A172 (cell line): ENCODE results near the gene CHRNA1. TPM values are rescaled to one million over a fixed set of nuclear protein-coding genes. Genes with fewer than 3 reads are reported as not detected.

Experiments used
- DNase-seq: peaks from one replicate; pipeline ENCODE4 v3.0.0-alpha.2; 2015; ENCODE audit warnings: low spot score
- total RNA-seq: library from RNA; depleted of rRNA; stranded (reverse); fragments of >200 nt; shearing (Covaris generic); gene quantifications from 2 replicates; pipeline ENCODE4 v1.2.3, GENCODE V29; 2014

CHRNA1 gene
- total RNA-seq, 1 experiment from 2014 or later: not detected

DNA sequence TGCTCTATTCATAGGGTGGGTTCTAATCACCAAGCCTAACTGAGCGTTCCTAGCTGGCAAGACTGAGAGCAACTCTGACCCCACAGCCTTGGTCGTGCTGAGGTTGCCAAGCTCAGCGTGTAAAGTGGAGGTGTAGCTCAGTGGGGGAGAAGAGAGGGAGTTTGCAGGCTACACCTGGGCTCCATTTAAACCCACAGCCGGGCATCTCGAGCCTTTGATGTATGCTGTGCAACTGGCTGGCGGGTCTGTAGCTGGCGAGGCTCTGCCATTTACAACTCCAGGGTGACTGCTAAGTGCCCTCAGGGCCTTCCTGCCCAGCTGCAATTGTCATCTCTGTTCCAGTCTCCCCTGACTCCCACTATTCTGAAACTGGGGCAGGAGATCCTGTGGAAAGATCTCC lies 20.0 kb upstream of the CHRNA1 start:
- no peak for DNase-seq

DNA sequence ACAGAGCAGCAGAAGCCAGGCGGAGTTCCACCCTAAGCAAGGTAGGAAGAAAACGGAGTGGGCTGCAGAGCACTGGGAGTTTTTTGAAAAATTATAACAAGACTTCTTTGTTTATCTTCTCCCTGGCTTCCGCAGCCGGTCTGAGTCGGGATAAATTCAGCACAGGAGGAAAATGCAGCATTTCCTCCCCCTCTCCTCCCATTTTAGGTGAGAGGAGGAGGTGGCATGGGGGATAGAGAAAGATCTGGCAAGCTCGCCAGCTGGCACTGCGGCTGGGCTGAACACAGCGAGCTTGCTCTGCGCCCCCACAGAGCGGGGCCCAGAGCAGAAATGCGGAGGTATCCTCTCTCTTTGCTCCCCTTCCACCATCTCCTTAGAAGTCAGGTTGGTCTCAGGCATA lies 17.7 kb upstream of the CHRNA1 start:
- no peak for DNase-seq

DNA sequence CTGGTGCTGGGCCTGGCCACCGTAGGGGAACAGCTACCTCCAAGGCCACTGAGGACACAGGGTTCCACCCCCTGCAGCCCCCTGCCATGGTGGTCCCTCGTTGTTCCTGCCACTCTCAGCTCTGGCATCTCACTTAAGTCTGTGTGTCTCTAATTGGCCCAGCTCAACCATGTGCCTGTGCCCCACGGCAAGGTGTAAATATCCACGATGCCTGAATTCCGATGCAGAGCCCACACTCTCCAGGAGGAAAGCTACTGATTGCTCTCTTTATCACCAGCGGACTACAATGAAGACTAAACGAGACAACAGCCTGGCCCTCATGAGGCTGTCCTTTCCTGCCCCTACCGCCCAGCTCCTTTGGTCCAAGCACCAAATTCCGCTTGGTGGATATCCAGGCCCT lies 17.0 kb upstream of the CHRNA1 start:
- no peak for DNase-seq

GRCh38 chr2:174780856-174781255 lies 16.6 kb upstream of the CHRNA1 start:
- DNase-seq: no peak

- peak; percentile 27 for DNase-seq
Observed at GRCh38 chr2:174780191-174780840, 16.0 kb upstream of the CHRNA1 start.

DNA sequence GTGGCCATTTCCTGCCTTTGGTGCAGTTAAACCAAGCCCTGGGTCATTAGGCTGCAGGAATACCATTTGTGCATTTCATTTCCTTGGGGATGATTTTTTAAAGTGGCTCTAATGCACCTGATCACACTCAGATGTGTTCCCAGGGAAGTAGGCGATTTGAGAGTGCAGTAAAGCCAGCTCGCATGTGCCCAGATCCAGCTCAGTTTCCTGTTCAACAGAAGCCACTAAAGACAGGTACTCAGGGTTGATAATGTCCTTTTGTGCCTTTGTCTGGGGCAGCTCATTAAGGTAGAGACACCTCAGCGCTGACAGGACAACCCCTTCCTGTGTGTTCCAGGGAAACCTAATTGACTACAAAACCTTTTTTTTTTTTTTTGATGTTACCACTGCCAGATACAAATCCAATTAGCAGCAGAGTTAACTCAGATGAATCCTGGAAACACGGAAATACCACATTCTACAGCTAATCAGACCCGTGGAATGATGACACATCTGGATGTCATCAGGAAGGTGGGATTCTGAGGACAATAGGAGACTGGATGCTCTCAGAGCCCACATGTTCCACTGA lies 15.2 kb upstream of the CHRNA1 start:
- DNase-seq: peak; percentile 75

DNA sequence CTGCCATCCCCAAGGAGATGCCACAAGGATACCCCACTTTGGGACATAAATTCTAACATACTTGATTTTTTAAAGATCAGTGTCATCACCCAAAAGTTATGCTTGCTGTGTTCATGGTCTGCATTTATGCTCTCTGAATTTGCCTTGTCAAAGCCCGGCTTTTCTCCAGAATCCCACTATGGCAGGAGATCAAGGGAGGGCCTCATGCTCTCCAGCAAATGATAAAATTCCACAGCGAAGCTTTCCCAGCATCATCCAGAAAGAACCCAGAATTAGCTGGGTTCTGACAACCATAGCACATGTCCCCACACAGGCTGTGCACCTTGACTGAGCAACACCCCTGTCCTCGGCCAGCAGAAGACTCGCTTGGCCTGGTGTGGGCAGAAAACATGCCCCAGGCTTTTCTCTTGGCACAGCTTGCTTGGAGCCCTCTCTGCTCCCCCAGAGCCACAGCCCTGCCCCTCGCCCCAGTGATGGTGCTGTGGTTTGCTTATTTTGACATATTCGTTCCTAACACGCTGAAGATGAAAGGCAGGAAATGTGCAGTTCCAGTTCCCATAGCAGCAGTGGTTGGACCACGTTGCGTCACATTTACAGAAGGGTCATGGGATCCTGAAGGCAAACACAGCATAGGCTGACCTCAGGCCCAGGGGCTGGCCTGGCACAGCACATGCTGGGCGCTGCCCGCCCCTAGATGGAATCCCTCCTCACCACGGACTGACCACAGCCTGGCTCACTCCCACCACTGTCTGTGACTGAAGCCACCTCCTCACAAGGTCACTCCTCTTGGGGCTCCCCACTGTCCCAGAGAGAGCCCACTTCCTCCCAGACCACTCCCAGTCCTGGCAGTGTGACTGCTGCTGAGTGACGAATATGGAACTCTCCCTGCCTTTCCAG lies 14.1 kb upstream of the CHRNA1 start:
- peak; percentile 93 for DNase-seq

GRCh38 chr2:174777347-174778084 lies 13.2 kb upstream of the CHRNA1 start:
- no peak for DNase-seq

- no peak for DNase-seq
Observed at GRCh38 chr2:174776675-174777074, 12.4 kb upstream of the CHRNA1 start.

DNA sequence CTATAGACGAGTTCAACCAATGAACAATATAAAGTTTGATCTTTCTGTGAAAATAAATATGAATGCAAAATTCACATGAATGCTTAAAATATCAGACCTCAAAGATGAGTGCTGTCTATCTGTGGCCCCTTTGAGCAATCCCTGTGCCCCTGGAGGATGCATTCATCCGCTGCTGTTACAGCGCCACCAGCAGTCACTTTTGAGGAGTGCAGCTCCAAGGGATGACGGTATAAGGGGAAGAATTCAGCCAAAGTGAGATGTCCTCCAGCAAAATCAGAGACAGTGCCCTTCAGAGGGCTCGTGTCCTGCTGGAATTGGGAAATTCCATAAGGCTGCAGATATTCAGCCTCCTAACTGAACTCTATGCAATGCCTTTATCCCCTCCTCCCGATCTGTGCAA lies 12.0 kb upstream of the CHRNA1 start:
- no peak for DNase-seq

GRCh38 chr2:174775571-174775980 lies 11.3 kb upstream of the CHRNA1 start:
- peak; percentile 44 for DNase-seq

DNA sequence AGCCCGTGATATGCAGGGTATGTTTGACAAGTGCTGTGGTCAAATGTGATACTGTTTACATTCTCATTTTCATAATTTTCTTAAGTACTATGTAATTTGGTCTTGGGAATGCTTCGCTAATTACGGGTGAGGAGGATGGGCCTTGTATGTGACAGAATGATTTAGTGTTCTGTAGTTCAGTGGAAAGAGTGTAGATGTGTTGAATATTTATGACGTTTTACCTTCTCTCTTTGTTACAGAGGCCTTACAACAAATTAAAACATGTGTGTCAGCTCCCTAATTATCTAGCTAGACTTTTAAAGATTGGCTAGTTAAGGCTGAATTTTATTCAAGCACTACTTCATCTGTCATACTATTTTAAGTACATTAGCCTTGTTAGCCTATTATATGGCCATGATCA lies 10.6 kb upstream of the CHRNA1 start:
- DNase-seq: no peak

- no peak for DNase-seq
Observed at GRCh38 chr2:174773215-174773614, 8.9 kb upstream of the CHRNA1 start.

GRCh38 chr2:174772472-174772801 lies 8.2 kb upstream of the CHRNA1 start:
- DNase-seq: no peak

- DNase-seq: peak; percentile 81
Observed at GRCh38 chr2:174771631-174772471, 7.6 kb upstream of the CHRNA1 start.

DNA sequence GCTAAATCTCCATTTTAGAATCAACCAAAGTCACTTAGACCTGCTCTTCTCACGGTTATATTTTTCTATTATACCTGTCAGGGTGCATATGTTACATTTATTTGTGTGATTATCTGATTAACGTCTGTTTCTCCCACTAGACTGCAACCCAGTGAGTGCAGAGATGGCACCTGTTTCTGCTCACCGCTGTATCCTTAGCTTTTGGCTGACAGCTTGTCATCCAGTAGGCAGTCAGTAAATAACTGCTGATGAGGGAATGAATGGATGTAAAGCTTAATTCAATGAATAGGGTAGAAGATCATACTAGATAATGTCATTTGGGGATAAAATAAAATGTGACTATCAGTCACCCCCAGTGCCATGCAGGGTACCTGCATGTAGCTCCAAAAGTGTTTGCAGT lies 6.9 kb upstream of the CHRNA1 start:
- DNase-seq: no peak

- DNase-seq: no peak
Observed at GRCh38 chr2:174768557-174768956, 4.3 kb upstream of the CHRNA1 start.

GRCh38 chr2:174766271-174766670 lies 2.0 kb upstream of the CHRNA1 start:
- DNase-seq: no peak

DNA sequence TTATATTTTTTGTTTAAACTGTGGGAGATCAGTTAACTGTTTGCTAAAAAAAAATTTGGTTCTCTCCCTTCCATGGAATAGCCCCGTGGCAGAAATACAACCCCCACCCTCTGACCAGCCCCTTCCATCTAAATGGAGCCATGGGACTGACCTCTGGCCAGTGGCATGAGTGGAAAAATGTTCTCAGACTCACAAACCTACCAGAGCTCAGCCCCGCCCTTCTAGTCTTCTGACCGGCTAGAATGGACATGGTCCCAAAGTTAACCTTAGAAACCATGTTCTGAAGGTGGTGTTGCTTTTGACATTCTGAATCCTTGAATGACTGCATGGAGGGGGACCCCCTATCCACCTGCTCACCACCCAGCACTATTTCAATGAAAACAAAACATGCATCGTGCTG lies 1.3 kb upstream of the CHRNA1 start:
- no peak for DNase-seq

GRCh38 chr2:174763780-174764179 lies 492 bp downstream of the CHRNA1 start:
- DNase-seq: no peak

DNA sequence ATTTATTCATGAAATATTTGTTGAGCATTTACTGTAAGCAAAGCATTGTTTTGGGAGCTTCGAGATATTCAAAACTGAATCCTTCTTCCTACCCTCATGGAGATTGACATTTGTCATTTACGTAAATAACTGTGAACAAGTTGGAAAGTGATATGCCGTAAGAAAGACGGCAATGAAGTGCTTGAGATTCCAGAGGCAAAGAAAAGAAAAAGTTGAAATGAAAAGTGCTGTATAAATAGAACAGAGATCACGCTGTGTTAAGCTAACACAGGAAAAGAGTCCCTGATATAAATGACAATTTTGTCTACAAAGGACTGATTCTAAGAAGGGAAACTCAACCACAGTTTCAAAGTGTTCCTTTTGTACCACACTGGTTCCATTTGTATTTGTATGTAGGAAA lies 1.8 kb downstream of the CHRNA1 start:
- no peak for DNase-seq
